GM18511 (cell line): Measurements from ENCODE around the gene ATRIP.
"Not testable (repeated sequence)": the region's sequence is repeated elsewhere in the genome, so short reads cannot be mapped to it uniquely, and the experiment has no call there.

Source experiments
- ATAC-seq: cut with Tn5 transposase; IDR thresholded peaks from one replicate; pipeline ENCODE4 v1.9.1; 2021; ENCODE audit warnings: mild to moderate bottlenecking, moderate library complexity; ENCODE audit not compliant: unreplicated experiment

Gene ATRIP

DNA sequence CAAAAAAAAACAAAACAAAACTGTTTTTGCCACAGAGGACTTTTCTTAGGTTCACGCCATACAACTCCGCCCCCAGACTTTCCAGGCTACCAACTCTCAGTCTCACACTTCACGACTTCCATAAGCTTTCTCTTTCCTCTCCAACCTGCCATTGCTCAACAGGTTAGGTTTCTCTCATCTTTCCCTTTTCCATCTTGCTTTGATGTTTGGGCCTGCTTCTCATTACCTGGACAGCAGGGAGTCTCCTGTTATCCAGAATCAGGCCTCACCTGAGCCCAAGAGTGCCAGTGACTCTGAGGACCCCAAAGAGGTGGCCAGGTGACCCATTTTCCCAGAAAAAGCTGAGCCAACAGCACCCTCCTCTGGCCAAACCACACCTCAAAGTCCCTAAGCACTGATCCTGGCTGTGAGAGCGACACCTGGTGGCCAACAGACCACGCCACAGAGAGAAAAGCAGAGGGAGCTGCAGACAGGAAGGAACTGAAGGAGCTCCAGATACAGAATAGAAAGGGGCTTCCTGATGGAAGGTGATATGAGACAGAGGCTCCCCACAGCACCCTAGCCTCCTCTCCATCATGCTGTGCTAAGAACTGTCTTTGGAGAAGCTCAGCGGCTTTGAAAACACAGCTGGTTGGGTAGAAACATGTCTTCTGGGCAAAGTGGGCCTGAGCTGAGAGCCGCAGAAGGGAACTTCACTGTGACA lies 10.6 kb upstream of the ATRIP start:
- ATAC-seq, result no peak

DNA sequence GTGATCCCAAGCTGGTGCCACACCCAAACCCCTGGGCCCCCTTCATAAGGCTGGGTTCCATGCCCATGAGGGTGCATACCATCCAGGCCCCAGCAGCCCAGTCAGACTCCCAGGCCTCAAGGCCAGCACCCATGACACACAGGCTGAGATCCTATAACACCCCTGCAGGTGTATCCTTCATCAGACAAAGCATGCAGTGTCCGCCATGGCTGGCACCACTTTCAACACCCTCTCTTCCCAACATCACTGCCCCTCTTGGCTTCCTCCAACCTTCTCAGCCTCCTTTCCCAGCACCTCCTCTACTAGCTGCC lies 10.1 kb upstream of the ATRIP start:
- ATAC-seq, result no peak

DNA sequence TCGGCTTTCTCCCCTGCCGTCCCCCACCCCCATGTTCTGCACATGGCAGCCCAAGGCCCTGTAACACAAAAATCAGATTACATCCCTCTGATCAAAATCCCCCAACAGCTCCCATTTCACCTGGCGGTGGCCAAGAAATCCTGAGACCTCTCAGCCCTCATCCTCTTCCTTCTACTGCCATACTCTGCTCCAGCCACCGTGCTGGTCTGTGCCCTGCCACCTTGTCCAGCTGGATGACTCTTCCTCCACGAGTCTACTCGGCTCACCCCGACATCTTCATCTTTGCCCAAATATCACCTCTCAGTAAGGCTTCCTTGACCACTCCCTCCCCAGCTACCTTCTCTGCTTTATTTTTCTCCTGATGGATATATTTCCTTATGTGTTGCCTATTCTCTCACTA lies 9.7 kb upstream of the ATRIP start:
- no peak for ATAC-seq

DNA sequence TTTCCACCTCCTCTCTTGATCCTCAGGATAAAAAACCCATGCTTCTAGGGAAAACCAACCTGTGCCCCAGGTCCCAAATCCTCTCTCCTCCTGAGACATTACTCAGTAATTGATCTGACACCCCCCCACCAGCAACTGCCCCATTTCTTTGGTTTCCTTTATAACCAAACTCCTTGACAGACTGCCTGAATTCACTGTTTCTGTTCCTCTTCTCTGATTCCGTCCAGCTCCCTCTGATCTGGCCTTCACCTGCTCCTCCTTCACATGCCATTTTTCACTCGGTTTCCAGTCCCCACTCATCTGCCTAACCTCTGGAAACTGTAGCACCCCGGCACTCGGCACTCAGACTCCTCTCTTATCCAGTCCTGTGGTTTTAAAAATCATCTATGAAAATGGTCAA lies 8.7 kb upstream of the ATRIP start:
- no peak for ATAC-seq

DNA sequence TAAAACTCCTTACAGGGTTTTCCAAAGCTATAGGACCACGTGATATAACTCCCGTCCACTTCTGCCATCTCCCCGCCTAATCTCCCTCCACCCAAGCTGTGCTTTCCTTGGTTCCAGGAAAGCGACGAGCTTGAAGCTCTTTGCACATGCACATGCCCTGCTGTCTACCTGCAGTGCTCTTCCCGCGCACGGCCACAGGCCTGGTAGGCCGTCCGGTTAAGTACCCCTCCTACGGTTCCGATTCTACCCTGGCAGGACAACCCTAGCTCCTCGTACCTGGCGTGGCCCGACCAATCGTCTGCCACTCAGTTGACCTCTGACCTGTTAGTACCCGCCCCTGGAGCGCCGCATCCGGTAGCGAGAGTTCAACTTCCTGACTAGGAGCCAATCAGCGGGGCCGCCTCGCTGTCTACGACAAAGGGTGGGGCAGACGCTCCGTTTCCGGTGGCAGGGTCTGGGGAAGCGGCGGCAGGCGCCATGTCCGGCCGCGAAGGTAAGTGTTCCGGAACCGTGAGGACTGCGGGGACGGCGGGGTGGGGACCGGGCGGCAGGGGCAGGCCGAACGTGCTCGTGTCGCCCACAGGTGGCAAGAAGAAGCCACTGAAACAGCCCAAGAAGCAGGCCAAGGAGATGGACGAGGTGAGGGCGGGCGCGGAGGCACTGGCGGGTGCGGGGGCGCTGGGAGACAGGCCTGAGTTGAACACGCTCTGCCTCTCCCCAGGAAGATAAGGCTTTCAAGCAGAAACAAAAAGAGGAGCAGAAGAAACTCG lies 6.5 kb upstream of the ATRIP start, which contains the start of the genes CCDC51 and TMA7:
CCDC51 (minus strand) TSS at position 300 of the 770 bp plus-strand sequence. CDS start 4,991 bp downstream, outside the sequence.
TMA7 (plus strand) TSS at position 438 of the 770 bp plus-strand sequence; CDS start at position 478, 40 bp downstream.
- peak; percentile 97 for ATAC-seq

DNA sequence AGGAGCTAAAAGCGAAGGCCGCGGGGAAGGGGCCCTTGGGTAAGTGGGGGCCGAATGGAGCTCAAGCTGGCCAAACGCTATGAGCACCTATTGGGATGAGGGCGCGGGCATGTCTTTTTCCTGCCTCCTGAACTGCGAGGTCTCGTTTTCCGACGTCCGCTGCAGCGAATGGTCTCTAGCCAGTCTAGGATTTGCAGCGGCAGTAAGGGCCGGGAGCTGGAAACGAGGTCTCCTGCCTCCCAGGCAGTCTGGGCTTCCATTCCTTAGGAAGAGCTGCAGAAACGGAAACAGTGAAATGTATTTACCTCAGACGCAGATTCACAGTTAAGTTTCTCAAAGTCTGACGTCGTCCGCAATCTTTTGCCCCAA lies 6.0 kb upstream of the ATRIP start:
- ATAC-seq, result no peak

DNA sequence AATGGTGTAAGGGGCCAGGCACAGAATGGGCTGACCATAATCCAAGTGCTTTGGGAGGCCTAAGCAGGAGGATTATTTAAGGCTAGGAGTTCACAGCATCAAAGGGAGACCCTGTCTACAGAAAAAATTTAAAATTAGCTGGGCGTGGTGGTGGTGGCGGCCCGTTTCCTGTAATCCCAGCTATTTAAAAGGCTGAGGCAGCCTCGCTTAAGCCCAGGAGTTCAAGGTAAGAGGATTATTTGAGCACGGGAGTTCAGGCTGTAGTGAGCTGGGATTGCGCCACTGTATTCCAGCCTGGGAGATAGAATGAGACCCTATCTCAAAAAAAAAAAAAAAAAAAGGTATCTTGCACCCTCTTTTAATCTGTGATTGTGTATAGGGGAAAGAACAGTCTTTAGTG lies 4.6 kb upstream of the ATRIP start:
- ATAC-seq, result no peak

DNA sequence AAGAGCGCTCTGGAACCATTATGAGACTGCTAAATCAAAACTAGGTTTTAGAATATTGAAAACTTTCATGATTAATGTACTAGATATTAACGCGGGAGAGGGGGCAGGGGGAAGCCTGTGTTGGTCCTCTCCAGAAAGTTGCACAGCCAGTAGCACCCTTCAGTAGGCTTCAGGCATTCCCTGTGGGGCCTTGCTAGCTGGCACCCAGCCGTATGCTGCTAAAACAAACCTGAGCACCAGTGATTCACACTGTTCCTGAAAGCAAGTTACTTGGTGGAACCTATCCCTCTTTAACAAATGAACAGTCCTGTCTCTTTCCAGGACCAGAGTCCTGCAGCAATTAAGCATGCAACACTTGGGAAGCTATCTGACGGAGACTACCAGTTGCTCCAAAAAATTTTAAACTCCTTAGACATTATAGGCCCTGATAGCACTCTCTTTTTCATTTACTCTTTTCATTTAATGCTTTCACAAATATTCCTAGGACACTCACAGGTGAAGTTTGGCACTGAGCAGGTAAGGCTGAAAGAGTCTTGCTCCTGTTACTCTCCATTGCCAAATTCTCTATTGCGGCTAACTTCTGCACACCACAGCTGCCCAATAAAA lies 1.2 kb upstream of the ATRIP start:
- no peak for ATAC-seq

DNA sequence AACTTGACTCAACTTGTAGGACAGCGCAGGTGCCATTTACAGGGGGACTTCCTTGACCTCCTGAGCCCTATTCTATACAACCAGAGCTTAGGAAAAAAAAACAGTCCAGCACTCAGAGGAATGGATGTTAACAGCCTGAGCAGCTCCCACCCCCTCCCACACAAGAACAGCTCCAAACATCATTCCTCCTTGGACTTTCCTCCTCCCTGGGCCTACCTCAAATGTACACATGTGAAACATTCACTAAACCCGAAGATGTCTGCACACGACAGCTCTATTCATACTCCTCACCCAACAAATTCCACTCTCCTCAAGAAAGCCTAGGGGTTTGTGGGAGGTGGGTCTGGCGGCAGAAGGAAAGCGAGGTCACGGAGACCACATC lies 503 bp upstream of the ATRIP start:
- no peak for ATAC-seq

DNA sequence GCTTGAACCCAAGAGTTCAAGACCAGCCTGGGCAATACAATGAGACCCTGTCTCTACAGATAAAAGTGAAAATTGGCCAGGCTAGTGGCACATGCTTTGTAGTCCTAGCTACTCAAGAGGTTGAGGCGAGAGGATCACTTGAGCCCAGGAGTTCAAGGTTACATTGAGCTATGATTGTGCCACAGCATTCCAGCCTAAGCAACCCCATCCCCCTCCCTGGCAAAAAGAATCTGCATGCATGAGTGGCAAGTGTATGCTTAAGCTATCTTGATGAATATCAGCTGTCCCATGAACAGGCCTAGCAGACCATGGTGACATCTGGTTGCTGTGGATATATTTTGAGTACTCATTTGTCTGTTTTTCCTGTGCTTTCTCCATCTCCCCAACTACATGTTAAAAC lies 4.7 kb downstream of the ATRIP start:
- ATAC-seq, result no peak

DNA sequence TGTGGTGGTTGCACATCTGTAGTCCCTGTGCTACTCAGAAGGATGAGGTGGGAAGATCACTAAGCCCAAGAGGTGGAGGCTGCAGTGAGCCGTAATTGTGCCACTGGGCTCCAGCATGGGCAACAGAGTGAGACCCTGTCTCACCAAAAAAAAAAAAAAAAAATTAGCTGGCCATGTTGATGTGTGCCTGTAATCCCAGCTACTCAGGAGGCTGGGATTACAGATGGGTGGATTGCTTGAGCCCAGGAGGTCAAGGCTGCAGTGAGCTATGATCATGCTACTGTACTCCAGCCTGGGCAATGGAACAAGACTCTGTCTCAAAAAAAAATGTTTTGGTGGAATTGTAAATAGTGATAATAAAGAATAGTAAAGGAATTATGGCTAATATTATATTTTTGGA lies 9.9 kb downstream of the ATRIP start:
- no peak for ATAC-seq

DNA sequence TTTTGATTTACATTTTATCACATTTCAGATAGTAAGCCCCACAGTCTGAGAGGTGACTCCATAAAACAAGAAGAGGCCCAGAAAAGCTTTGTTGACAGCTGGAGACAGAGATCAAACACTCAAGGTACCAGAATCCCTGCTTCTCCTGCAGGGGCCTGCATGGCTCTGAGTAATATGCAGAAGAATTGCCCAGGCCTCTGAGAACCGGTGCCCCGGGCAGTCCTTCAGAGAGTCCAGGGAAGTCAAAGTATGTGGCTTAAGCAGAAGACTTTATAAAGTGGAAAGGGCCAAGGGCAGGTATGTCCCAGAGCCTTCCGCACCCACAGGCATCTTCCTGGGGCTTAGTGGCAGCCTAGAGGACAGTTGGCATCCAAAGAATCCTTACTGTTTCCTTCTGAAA lies 12.8 kb downstream of the ATRIP start:
- no peak for ATAC-seq

DNA sequence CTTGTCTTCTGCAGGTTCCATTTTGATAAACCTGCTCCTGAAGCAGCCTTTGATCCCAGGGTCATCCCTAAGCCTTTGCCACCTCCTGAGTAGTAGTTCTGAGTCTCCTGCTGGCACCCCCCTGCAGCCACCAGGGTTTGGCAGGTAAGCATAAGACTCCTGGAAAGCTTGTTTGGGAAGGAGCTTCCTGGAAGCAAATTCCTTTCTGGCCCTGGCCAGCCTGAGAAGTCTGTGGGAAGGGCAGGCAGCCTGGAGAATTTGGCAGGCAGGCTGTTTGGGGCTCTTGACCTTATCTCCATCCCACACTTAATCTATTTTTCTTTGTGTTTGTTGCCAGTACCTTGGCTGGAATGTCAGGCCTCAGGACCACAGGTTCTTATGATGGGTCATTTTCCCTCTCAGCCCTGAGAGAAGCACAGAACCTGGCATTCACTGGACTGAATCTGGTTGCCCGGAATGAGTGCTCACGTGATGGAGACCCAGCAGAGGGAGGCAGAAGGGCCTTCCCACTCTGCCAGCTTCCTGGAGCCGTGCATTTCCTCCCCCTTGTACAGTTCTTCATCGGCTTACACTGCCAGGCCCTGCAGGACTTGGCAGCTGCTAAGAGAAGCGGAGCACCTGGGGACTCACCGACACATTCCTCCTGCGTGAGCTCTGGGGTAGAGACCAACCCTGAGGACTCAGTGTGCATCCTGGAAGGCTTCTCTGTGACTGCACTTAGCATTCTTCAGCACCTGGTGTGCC lies 13.4 kb downstream of the ATRIP start:
- no peak for ATAC-seq

DNA sequence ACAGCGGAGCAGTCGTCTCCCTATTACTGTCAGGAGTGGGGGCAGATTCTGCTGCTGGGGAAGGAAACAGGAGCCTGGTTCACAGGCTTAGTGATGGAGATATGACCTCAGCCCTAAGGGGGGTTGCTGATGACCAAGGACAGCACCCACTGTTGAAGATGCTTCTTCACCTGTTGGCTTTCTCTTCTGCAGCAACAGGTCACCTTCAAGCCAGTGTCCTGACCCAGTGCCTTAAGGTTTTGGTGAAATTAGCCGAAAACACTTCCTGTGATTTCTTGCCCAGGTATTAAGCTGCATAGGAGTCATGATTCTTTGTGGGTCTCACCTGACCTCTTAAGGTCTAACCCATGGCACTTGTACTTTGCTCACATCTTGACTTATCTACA lies 14.0 kb downstream of the ATRIP start:
- ATAC-seq, result no peak

DNA sequence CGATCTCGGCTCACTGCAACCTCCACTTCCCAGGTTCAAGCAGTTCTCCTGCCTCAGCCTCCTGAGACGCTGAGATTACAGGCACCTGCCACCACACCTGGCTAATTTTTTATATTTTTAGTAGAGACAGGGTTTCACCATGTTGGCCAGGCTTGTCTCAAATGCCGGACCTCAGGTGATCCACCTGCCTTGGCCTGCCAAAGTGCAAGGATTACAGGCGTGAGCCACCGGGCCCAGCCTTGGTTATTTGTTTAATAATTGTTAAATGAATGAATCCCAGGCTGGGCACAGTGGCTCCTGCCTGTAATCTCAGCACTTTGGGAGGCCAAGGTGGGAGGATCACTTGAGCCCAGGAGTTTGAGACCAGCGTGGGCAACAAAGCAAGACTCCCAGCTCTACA lies 15.2 kb downstream of the ATRIP start:
- not testable (repeated sequence) for ATAC-seq

DNA sequence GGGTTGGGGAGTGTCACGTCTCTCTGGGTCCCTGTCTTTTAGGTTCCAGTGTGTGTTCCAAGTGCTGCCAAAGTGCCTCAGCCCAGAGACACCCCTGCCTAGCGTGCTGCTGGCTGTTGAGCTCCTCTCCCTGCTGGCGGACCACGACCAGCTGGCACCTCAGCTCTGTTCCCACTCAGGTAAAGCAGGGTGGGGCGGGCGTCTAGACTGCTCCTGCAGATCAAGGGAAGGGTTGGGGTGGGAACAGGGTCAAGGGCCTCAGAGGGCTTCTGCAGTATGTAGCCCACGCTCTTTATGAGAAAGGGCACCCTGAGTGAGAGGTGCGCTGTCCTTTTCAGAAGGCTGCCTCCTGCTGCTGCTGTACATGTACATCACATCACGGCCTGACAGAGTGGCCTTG lies 17.2 kb downstream of the ATRIP start:
- no peak for ATAC-seq

DNA sequence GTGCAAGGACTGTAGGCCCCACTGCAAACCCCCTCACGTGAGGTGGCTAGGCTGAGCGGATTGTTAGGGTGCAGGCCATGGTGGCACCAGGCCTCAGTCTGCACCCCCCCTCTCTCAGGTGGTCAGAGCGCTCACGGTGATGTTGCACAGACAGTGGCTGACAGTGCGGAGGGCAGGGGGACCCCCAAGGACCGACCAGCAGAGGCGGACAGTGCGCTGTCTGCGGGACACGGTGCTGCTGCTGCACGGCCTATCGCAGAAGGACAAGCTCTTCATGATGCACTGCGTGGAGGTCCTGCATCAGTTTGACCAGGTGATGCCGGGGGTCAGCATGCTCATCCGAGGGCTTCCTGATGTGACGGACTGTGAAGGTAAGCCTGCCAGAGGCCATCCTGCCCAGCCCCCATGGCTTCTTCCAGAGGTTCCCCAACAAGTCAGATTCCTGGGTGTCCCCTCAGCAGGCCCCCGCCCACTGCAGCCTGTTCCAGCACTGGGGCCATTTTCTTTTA lies 18.2 kb downstream of the ATRIP start:
- ATAC-seq, result no peak

DNA sequence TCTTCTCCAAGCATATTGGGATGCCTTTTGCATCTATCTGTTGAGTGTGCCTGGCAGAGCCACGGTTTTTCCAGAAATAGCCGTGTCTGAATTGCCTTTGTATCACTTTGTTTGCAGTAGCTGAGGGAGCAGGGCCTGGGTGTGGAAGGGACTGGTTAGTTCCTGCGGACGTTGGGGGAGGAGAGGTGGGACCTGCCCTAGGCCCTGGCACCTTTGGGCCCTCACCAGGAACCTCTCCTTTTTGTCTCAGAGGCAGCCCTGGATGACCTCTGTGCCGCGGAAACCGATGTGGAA lies 18.6 kb downstream of the ATRIP start:
- no peak for ATAC-seq

DNA sequence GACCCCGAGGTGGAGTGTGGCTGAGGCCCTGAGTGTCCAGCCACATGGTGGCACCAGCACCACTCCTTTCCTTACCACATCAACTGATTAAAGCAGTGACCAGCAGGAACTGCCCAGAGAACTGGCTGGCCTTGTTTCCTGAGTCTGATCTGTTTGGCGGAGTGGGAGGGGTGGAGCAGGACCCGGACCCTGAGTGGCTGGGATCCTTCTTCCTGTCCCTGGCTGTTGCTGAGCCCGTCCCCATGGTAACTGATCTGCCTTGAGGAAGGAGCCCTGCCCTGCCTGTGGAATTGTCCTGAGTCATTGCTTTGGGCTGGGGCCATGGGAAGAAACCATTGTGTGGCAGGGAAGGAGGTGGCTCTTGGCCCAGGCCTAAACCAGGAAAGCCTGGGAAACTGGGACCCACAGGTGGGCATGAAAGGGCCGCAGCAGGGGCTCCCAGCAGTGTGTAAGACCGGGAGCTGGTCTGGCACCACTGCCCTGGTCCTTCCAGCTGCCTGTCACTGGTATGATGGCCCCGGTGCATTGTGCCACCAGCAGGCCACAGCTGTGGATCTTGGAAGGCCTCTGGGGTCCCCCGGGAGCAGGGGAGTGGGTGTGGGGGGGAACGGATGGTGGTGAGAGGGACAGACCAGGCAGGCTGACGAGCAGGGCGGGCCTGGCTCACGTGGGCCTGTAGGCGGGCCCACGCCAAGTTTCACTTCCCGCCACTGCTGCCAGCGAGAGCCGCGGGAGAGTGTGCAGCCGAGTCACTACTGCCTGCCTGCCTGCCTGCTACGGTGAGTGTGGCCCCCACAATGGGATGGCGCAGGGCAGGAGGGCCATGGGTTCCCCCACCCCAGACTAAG lies 19.2 kb downstream of the ATRIP start:
- ATAC-seq, result peak; percentile 91

DNA sequence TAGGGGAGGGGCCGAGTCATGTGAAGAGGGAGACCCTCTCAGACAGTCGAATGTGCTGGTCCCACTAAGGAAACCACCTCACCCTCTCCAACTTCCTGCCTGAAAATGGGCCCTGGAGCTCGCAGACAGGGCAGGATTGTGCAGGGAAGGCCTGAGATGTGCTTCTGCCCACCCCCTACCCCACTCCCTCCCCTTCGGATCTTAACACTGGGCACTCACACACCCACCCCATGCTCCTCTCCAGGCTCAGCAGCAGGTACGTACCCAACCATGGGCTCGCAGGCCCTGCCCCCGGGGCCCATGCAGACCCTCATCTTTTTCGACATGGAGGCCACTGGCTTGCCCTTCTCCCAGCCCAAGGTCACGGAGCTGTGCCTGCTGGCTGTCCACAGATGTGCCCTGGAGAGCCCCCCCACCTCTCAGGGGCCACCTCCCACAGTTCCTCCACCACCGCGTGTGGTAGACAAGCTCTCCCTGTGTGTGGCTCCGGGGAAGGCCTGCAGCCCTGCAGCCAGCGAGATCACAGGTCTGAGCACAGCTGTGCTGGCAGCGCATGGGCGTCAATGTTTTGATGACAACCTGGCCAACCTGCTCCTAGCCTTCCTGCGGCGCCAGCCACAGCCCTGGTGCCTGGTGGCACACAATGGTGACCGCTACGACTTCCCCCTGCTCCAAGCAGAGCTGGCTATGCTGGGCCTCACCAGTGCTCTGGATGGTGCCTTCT lies 20.0 kb downstream of the ATRIP start:
- peak; percentile 32 for ATAC-seq
